GM20000 (cell line): Measurements from ENCODE around the gene LRRC73.

Experiments used
- DNase-seq: peaks from one replicate; pipeline ENCODE4 v3.0.0; 2012; ENCODE audit warnings: low spot score
- CTCF ChIP-seq: IDR thresholded peaks from 2 replicates; pipeline ENCODE4 v1.5.1; 2012; ENCODE audit warnings: mild to moderate bottlenecking, control low read depth; ENCODE audit errors: extremely low read depth, missing control alignments

LRRC73 gene

GRCh38 chr6:43489277-43490072 lies 20.7 kb downstream of the LRRC73 start:
- DNase-seq: no peak
- no peak for TF ChIP-seq CTCF

- no peak for DNase-seq
- TF ChIP-seq CTCF: no peak
These were observed 21.4 kb downstream of the LRRC73 start for GRCh38 chr6:43488667-43489276.

GRCh38 chr6:43481591-43482236 lies 28.4 kb downstream of the LRRC73 start:
- TF ChIP-seq CTCF: no peak
- DNase-seq: no peak

GRCh38 chr6:43481075-43481474 lies 29.1 kb downstream of the LRRC73 start:
- no peak for TF ChIP-seq CTCF
- no peak for DNase-seq

GRCh38 chr6:43478008-43478372 lies 32.2 kb downstream of the LRRC73 start:
- DNase-seq: no peak

GRCh38 chr6:43477235-43478007 lies 32.7 kb downstream of the LRRC73 start, which contains the start of gene TJAP1:
TSS of gene TJAP1 (plus strand) at chr6:43477570. CDS start at chr6:43499002, 21,432 bp downstream.
- no peak for TF ChIP-seq CTCF
- peak; percentile 93 for DNase-seq

More at GRCh38 chr6:43478008-43478372, 32.2 kb downstream of the LRRC73 start:
- TF ChIP-seq CTCF: no peak
